Left forelimb (tissue), 1 donor: Measurements from ENCODE around the gene TYW1.
"Not testable (repeated sequence)": the region's sequence is repeated elsewhere in the genome, so short reads cannot be mapped to it uniquely, and the experiment has no call there.

Source experiments
- DNase-seq: peaks from one replicate; pipeline ENCODE4 v3.0.0-alpha.2; 2018; ENCODE audit warnings: low spot score

TYW1 gene

DNA sequence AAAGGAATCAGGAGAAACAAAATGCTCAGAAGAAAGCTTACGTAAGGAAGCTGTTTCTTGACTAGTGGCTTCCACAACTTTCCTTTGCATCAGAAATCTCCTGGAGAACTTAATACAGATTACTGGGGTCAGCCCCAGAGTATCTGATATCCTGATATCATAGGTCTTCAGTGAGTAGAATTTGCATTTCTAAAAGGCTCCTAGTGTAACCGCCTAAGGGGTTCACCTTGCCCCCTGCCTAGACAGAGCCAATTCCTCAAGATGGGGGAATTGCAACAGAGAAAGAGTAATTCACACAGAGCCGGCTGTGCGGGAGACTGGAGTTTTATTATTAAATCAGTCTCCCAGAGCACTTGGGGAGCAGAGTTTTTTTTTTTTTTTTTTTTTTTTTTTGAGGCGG, 251.7 kb downstream of the TYW1 start:
- not testable (repeated sequence) for DNase-seq

DNA sequence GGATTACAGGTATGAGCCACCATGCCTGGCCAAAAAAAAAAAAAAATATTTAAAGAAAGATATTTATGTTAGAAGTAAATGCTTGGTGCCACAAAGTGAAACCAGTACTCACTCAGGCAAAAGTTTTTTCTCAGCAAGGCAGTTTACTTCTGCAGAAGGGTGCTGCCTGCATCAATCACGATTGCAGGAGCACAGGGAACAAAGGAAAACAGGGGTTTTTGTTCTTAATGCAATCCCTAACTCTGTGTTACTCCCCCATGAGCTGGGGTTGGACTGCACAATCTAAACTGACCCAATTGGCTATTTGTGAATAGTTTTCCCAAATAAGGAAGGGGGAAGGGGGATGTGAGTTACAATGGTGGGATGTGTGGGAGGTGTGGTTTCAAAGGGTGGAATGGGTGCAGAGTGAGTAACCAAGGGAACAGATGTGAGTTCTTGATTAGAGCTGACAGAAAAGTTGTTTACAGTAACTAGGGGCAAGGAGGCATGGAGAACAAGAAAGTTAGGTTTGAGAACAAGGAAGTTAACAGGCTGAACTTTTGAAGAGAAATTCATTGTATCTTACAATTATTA, 255.4 kb downstream of the TYW1 start:
- DNase-seq, result no peak

DNA sequence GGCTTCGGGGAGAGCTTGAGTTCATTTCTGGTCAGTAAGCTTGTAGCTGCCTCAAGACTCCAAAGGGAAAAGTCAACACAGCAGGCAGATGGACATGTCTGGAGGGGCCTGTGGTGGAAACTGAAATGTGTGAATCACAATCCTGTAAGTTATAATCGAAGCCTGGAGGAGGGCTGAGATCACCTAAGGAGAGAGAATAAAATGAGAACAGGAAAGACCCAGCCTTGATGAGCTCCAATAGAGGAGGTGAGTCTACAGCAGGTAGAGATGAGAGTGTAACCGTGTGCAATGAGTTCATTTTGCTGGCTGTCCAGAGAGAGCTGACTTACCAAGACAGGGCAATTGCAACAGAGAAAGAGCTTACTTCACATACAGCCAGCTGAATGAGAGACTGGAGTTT, 258.4 kb downstream of the TYW1 start:
- DNase-seq, result not testable (repeated sequence)

DNA sequence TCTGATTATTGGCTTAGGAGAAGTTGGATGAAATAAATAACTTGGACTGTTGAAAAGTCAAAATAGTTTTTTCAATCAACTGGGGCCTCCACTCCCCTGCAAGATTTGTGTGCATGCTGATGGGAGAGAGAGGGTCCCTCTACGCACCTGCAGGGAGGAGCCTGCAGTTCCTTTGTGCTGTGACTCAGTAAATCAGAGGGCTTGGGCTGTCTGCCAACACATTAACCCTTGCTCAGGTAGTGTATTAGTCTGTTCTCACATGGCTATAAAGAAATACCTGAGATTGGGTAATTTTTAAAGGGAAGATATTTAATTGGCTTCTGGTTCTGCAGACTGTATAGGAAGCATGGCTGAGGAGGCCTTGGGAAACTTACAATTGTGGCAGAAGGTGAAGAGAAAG, 261.1 kb downstream of the TYW1 start:
- DNase-seq, result not testable (repeated sequence)

DNA sequence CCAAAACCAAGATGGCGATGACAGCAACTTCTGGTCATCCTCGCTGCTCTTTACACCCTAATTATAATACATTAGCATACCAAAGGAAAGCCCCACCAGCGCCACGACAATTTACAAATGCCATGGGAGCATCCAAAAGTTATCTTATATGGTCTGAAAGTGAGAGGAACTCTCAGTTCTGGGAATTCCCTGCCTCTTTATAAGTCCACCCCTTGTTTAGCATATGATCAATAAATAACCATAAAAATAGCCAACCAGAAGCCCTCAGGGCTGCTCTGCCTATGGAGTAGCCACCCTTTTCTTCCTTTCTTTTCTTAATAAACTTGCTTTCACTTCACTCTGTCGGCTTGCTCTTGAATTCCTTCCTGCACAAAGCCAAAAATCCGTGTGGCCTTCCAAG, 262.7 kb downstream of the TYW1 start:
- DNase-seq, result not testable (repeated sequence)

DNA sequence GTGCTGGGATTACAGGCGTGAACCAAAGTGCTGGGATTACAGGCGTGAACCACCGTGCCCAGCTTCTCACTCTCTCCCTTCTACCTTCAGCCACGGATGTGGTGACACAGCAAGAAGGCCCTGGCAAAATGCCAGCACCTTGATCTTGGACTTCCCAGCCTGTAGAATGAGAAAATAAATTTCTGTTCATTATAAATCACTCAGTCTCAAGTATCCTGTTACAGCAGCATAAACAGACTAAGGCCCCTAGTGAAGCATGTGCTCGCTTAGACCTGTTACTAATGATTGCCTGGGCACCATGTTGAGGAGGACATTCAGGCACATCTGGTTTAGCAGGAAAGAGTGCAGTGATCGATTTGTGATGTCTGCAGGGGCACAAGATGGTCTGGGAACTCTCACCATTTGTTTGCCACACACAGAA, 263.5 kb downstream of the TYW1 start:
- DNase-seq, result not testable (repeated sequence)

DNA sequence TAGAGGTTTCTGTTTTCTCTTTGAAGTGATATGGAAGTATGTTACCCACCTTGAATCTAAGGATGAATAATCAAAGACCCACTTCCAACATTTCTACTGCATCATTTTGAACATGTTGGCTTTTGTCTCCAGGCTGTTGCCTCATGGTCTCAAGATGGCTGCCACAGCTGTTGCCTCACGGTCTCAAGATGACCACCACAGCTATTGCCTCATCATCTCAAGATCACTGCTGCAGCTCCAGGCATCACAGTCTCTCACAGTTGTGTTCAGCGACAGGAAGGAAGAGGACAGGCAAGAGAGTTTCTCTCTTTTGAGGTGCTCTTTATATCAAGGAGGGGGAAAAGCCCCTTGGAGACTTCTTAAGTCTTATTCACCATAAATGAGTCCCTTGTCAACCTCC, 267.4 kb downstream of the TYW1 start:
- DNase-seq, result not testable (repeated sequence)

DNA sequence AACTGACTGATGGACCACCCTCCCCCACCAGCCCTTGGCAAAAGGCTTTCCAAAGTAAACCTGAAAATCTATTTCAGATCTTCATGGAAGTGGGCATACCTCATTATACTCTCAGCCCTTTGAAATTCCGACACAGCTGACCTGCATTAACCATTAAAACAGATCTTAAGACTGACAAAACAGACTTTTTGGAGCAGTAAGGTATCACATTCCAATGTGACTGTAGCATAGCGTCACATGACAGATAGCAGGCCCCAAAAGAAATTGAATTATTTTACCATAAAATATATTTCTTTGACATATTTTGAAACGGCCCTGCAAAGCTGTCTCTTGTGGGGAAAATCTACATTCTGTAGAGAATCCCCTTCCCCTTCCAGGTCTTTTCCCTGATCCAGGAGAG, 269.4 kb downstream of the TYW1 start:
- DNase-seq, result not testable (repeated sequence)

DNA sequence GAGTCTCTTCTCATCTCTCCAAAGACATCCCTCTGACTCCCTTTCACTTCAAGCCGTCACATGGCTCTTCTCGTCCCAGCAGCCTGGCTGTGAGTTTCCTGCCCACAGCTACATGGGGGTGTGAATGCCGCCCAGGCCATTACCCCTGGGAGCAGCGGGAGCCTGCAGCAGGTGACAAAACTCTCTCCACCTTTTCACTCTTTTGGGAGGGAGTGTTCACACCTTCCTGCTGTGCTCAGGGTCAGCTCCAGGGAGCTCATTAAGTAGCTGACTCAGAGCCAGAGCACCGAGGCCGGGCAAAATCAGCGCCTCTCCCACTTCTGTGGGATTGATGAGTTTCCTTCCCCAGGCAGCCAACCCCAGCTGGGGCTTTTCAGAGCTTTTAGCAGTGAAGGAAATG, 271.3 kb downstream of the TYW1 start:
- DNase-seq, result no peak

DNA sequence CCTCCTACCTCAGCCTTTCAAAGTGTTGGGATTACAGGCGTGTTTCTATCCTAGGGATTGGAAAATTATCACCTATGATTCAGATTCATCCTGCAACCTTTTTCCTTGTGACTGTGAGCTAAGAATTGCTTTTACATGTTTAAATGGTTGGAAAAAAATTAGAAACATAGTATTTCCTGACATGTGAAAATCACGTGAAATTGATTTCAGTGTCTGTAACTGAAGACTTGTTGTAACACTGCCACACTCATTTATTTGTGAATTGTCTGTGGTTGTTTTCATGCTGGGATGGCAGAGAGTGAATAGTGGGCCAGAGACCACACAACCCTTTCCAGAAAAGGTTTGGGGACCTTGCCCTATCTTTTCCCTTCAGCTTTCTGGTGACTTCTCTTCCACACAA, 273.3 kb downstream of the TYW1 start:
- DNase-seq, result not testable (repeated sequence)
